DOHH2 (cell line): ENCODE measurements around the gene DPP6.
"Not testable (repeated sequence)": the region's sequence is repeated elsewhere in the genome, so short reads cannot be mapped to it uniquely, and the experiment has no call there.

Experiments
- H3F3A ChIP-seq: fragments of 200-600 bp; sonication (generic), shearing (Covaris generic); 2 replicates; pipeline ENCODE4 v1.6.0; 2016; ENCODE audit warnings: antibody characterized with exemption, mild to moderate bottlenecking; ENCODE audit not compliant: control insufficient read depth, insufficient read depth
- H3K27ac ChIP-seq: fragments of 200-600 bp; sonication (generic); 2 replicates; pipeline ENCODE4 v1.5.1; 2014; ENCODE audit warnings: low read depth, mild to moderate bottlenecking, low read length, moderate library complexity
- H3K27me3 ChIP-seq: fragments of 200-600 bp; sonication (generic); 2 replicates; pipeline ENCODE4 v1.6.1; 2014; ENCODE audit warnings: mild to moderate bottlenecking, low read length, mixed read lengths; ENCODE audit not compliant: control insufficient read depth
- H3K36me3 ChIP-seq: fragments of 200-600 bp; sonication (generic); 2 replicates; pipeline ENCODE4 v1.6.1; 2014; ENCODE audit warnings: mild to moderate bottlenecking, low read length, moderate library complexity, mixed read lengths; ENCODE audit not compliant: control insufficient read depth
- H3K4me1 ChIP-seq: fragments of 200-600 bp; sonication (generic); 2 replicates; pipeline ENCODE4 v1.6.1; 2014; ENCODE audit warnings: mild to moderate bottlenecking, low read length, mixed read lengths; ENCODE audit not compliant: control insufficient read depth
- H3K4me2 ChIP-seq: fragments of 200-600 bp; sonication (generic); 2 replicates; pipeline ENCODE4 v1.6.0; 2014; ENCODE audit warnings: mild to moderate bottlenecking, low read length, moderate library complexity
- H3K4me3 ChIP-seq: fragments of 200-600 bp; sonication (generic); 2 replicates; pipeline ENCODE4 v1.5.1; 2014; ENCODE audit warnings: mild to moderate bottlenecking, low read length, mixed read lengths
- H3K79me2 ChIP-seq: fragments of 200-600 bp; sonication (generic); 2 replicates; pipeline ENCODE4 v1.6.1; 2014; ENCODE audit warnings: mild to moderate bottlenecking, low read length, mixed read lengths; ENCODE audit not compliant: control insufficient read depth
- H3K9me2 ChIP-seq: fragments of 200-600 bp; sonication (generic); replicated peaks from 2 replicates; pipeline ENCODE4 v1.6.1; 2014; ENCODE audit warnings: mild to moderate bottlenecking, low read length, mixed read lengths; ENCODE audit not compliant: control insufficient read depth
- H3K9me3 ChIP-seq: fragments of 200-600 bp; sonication (generic); 2 replicates; pipeline ENCODE4 v1.6.1; 2014; ENCODE audit warnings: antibody characterized with exemption, low read length, mixed read lengths; ENCODE audit not compliant: control insufficient read depth, insufficient read depth
- H4K20me1 ChIP-seq: fragments of 200-600 bp; sonication (generic); 2 replicates; pipeline ENCODE4 v1.6.0; 2014; ENCODE audit warnings: low read depth, mild to moderate bottlenecking, antibody characterized with exemption, low read length, moderate library complexity; ENCODE audit not compliant: control insufficient read depth, insufficient read depth

DPP6 gene

DNA sequence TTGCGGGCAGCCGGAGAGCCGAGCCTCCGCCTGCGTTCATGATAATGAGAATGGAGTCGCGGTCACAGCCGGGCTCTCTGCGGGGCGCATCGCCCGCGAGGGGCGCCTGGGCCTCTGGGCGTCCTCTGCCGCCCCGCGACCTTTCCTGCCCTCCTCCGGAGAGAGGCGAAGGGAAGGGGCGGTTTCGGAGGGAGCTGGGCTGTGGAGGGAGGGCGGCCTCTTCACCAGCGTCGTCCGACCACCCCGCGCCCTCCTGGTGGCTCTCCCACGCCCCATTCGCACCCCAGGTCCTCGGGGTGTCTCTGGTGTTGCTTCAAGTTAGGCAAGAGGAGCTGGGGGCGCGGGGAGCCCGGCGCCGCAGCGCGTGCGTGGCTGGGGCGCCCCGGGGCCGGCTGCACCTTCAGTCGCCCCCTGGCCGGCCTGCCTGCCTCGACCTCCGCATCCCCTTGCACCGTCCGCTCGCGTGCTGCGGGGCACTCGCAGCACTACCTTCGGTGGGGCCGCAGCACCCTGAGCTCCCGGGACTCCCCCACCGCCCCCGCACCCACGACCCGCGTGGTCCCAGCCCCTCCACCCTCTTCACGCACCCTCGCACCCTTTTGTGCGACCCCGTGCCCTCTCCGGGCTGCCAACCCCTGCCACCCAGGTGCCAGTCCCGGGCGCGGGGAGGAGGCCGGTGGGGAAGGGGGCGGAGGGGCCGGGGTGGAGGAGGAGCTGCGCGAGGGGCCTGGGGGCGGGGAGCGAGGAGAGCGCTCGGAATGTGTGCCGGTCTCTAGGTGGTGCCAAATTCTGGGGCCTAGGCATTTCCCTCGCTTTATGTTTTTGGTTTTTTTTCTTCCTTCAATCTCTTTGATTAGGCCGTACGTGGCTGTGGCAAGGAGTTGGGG is at the start of gene DPP6:
DPP6 (plus strand) TSS at position 756 of the 887 bp plus-strand sequence.
- not testable (repeated sequence) for H3K36me3 ChIP-seq, H3K79me2 ChIP-seq, H3K27me3 ChIP-seq, H3K4me1 ChIP-seq, H3F3A ChIP-seq, H3K4me3 ChIP-seq, H3K4me2 ChIP-seq, H3K9me2 ChIP-seq, H4K20me1 ChIP-seq, H3K9me3 ChIP-seq, H3K27ac ChIP-seq

GRCh38 chr7:154009423-154009911 is 42.7 kb upstream of the DPP6 start:
- not testable (repeated sequence) for H3K4me3 ChIP-seq, H3K9me2 ChIP-seq, H3F3A ChIP-seq, H3K36me3 ChIP-seq, H4K20me1 ChIP-seq, H3K79me2 ChIP-seq, H3K4me2 ChIP-seq, H3K9me3 ChIP-seq, H3K27me3 ChIP-seq, H3K4me1 ChIP-seq, H3K27ac ChIP-seq

DNA sequence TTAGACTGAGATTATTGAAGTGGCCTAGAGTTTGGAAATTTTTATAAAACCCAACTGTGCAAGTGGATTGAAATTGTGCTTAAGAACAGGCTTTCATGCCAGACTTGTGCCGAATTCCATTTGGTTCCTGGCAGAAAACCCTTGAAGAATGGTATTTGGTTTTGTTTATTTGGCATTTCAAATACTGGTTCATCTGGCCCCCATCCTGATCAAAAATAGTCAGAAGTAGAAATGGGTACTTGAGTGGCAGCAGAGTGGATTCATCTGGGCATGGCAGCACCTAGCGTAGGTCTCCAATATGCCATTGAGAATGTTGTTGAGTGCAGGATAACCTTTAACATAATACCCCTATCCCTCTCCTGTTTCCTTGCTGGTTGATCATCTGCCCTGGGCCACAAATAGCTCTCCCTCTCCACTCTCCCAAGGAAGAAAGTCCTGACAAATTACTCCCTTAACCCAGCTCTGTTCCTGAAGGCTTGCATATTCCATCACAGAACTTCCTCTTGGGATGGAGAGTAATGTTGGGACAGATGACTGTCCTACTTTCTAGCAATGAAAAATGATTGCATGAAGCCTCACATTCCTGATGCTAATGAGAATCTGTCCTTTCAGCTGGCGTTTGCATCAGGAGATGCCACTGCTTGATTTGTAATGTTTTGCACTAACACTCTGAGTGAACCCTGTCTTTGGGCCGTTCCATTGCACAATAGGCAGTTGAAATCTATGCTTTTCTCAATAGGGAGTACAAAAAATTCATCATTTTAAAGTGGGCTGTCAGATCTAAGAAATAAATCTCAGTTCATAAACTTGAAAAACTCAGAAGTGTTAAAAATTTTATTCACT is 41.3 kb upstream of the DPP6 start:
- H3K4me3 ChIP-seq, H3K36me3 ChIP-seq, H3K4me1 ChIP-seq, H3K9me3 ChIP-seq, H3K9me2 ChIP-seq, H3K4me2 ChIP-seq, H3K27ac ChIP-seq, H3K27me3 ChIP-seq, H4K20me1 ChIP-seq, H3F3A ChIP-seq, H3K79me2 ChIP-seq: not testable (repeated sequence)

DNA sequence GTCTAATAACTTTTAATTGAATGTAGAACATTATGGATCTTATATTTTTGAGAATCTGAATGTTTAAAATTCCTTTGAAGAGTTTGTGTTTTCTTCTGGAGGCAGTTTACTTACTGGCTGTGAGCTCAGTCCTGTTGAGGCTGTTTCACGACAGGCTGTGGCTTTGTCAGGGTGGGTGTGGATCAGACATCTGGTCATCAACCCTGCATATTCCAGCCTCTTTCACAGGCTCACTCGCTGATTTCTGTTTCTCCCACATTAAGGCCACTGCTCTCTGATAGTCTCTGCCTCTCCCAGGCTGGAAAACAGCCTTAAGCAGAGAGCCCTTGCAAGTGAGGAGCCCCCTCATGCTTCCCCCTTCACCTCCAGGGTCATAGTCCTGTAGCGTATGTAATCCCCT is 39.4 kb upstream of the DPP6 start:
- not testable (repeated sequence) for H3F3A ChIP-seq, H3K9me2 ChIP-seq, H3K4me1 ChIP-seq, H3K27me3 ChIP-seq, H3K27ac ChIP-seq, H3K4me3 ChIP-seq, H4K20me1 ChIP-seq, H3K4me2 ChIP-seq, H3K79me2 ChIP-seq, H3K36me3 ChIP-seq, H3K9me3 ChIP-seq

DNA sequence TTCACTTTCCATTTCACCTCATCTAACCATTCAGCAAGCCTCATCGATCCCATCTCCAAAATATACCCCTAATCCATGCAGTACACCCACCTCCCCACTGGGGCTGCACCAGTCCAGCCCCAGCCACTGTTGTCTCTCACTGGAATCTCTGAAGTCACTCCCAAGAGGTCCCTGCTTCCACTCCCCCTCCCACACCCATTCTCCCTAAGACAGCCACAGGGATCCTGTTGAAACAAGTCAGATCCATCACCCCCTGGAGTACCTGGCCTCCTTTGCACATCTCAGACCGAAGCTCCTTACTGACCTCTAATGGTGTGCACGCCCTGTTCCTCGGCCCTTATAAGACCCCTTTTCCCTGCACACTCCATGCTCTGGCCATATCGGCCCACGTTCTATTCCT is 36.6 kb upstream of the DPP6 start:
- H3K9me2 ChIP-seq, H3K36me3 ChIP-seq, H3K4me1 ChIP-seq, H4K20me1 ChIP-seq, H3K27ac ChIP-seq, H3K4me3 ChIP-seq, H3K4me2 ChIP-seq, H3K79me2 ChIP-seq, H3K9me3 ChIP-seq, H3K27me3 ChIP-seq, H3F3A ChIP-seq: not testable (repeated sequence)

DNA sequence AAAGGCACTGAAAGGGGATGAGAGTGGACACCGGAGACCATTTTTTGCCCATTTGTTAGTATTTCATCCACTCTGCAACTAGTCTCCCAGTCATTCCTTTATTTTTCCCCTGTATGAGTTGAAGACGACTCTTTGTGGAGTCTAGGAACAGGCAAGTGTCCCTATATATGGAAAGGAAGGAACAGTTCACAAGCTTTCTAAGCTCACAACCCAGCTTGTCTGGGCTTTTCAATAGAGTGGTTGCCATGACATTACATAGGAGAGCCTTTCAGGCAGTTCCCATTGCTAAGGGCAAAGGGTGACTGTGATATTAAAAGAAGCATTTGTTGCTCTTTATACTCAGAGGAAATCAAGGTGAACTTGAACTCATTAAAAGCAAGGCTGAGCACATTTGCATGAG is 33.8 kb upstream of the DPP6 start:
- not testable (repeated sequence) for H3K4me3 ChIP-seq, H3K79me2 ChIP-seq, H3K4me1 ChIP-seq, H3F3A ChIP-seq, H4K20me1 ChIP-seq, H3K9me3 ChIP-seq, H3K9me2 ChIP-seq, H3K36me3 ChIP-seq, H3K4me2 ChIP-seq, H3K27me3 ChIP-seq, H3K27ac ChIP-seq

GRCh38 chr7:154027805-154028204 is 24.4 kb upstream of the DPP6 start:
- H3K9me3 ChIP-seq, H3K9me2 ChIP-seq, H3K4me1 ChIP-seq, H3K27ac ChIP-seq, H3K36me3 ChIP-seq, H4K20me1 ChIP-seq, H3K4me3 ChIP-seq, H3K4me2 ChIP-seq, H3K79me2 ChIP-seq, H3K27me3 ChIP-seq, H3F3A ChIP-seq: not testable (repeated sequence)

DNA sequence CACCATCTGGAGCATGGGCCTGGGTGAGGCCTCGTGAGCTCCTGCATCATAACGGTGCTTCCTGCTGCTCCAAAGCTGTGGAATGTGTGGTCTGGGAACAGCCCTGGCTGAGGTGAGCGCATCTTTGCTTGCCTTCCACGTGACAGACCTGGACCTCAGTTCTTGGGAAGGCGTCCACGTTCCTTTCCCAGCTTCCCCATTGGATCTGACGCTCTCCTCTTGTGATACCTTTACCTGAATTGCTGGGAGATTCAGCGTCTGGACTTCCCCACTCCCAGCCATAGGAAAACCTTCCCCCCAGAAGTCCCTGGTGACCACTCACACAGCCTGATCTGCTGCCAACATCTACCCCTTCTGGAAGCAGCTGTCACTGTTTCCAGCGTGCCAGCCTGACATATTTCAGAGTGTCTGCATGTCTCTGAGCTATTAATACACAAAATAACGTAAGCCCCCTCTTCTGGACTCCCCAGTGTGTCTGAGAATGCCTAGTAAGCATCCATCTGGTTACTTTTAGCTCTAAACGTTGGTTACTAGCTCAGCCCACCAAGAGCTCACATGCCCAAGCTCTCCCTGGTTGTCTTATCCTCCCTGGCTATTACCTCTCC is 21.6 kb upstream of the DPP6 start:
- not testable (repeated sequence) for H3K36me3 ChIP-seq, H3K9me2 ChIP-seq, H3K27ac ChIP-seq, H3K27me3 ChIP-seq, H3K9me3 ChIP-seq, H3K79me2 ChIP-seq, H3K4me2 ChIP-seq, H3K4me3 ChIP-seq, H3F3A ChIP-seq, H4K20me1 ChIP-seq, H3K4me1 ChIP-seq
